ENCODE data around the gene CEP95.
"Not testable (repeated sequence)": the region's sequence is repeated elsewhere in the genome, so short reads cannot be mapped to it uniquely, and the experiment has no call there.

The CEP95 gene

GRCh38 chr17:64575431-64575830 lies 68.7 kb downstream of the CEP95 start:
- no peak for DNase-seq

- not testable (repeated sequence) for DNase-seq
Measured at GRCh38 chr17:64577025-64577424, 70.2 kb downstream of the CEP95 start.

GRCh38 chr17:64579917-64580316 lies 73.1 kb downstream of the CEP95 start:
- no peak for DNase-seq

GRCh38 chr17:64580384-64581315 lies 73.9 kb downstream of the CEP95 start:
- no peak for DNase-seq

GRCh38 chr17:64583038-64583437 lies 76.3 kb downstream of the CEP95 start:
- DNase-seq: no peak

DNA sequence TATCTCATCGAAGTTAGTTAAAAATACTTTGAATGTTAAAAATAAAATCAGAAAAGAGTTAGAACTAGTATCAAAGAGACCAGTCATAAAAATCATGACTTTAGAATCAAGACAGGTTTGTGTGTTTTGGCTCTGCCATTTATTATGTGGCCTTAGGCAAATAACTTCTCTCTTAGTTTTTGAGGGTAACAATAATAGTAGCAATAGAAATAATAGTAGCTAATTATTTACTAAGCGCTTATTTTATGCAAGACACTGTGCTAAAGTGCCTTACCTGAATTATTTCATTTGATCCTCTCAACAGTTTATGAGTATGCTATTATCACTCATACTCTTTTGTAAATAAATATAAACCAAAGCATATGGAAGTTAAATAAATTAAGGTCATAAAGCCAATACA lies 78.4 kb downstream of the CEP95 start:
- no peak for DNase-seq

Data from stimulated activated naive CD4-positive, alpha-beta T cell (primary cell).